Osteocyte (in vitro differentiated cells): ENCODE measurements around the gene CHST11. TPM values are rescaled to one million over a fixed set of nuclear protein-coding genes. Genes with fewer than 3 reads are reported as not detected.

Experiments used
- DNase-seq: peaks from one replicate; pipeline ENCODE4 v3.0.0; 2021; ENCODE audit warnings: mixed read lengths; ENCODE audit not compliant: unreplicated experiment; ENCODE audit errors: extremely low spot score
- H3K27ac Mint-ChIP-seq: one replicate; pipeline ENCODE4 v1.8.0; 2021; ENCODE audit warnings: mild to moderate bottlenecking, mixed read lengths; ENCODE audit not compliant: unreplicated experiment
- H3K27me3 Mint-ChIP-seq: one replicate; pipeline ENCODE4 v1.8.0; 2021; ENCODE audit warnings: mixed read lengths; ENCODE audit not compliant: unreplicated experiment
- H3K36me3 Mint-ChIP-seq: one replicate; pipeline ENCODE4 v1.8.0; 2021; ENCODE audit warnings: mixed read lengths; ENCODE audit not compliant: unreplicated experiment
- H3K4me1 Mint-ChIP-seq: one replicate; pipeline ENCODE4 v1.8.0; 2021; ENCODE audit warnings: mixed read lengths; ENCODE audit not compliant: unreplicated experiment
- H3K4me3 Mint-ChIP-seq: one replicate; pipeline ENCODE4 v1.8.0; 2021; ENCODE audit warnings: mild to moderate bottlenecking, moderate library complexity, mixed read lengths; ENCODE audit not compliant: unreplicated experiment
- H3K9me3 Mint-ChIP-seq: one replicate; pipeline ENCODE4 v1.8.0; 2021; ENCODE audit warnings: mixed read lengths; ENCODE audit not compliant: unreplicated experiment
- total RNA-seq: library from RNA; stranded (reverse); gene quantifications from 2 replicates; pipeline ENCODE4 v1.2.1, GENCODE V29; 2021
- TF ChIP-seq, protein P1 (sequence below): fragments of 200-600 bp; sonication (generic); IDR thresholded peaks from 2 replicates; pipeline ENCODE4 v1.5.0; 2021; ENCODE audit warnings: antibody characterized with exemption, mild to moderate bottlenecking, moderate library complexity

The CHST11 gene
- total RNA-seq, 1 donor from 2014 or later: 7.5 TPM

DNA sequence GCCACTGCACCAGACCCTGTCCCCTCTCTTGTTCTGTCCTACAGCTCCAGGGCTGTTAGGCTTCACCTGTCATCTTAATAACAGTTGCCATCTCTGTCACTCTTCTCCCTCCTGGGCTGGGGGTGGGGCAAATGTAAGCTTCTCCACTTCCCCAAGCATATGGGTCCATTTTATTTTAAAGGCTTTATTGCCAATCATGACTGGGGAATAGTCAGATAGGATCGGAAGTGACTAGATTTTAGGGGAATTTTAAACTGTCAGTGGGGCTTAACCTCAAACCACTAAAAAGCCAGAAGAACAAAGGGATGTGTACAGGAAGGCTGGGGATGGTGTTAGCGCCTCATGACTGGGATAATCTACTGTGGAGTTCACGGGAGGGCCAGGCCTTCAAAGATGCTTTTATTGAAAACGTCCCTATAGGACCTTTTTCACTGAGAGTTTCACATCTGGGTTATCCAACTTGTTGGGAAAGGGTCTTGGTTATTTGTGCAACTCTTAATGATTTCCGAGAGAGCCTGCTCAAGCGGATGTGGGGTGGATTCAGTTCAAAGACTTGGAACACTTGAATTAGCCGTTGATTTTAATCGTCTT is 41.6 kb downstream of the CHST11 start:
- H3K36me3 Mint-ChIP-seq: no peaks in the 10 kb centered on the region
- H3K27me3 Mint-ChIP-seq: no peaks in the 10 kb centered on the region
- no peaks in the 10 kb centered on the region for H3K9me3 Mint-ChIP-seq
- peaks cover 26% of the 10 kb centered on the region for H3K4me1 Mint-ChIP-seq
- no peak for DNase-seq
- no peak overlapping the region for H3K27ac Mint-ChIP-seq
- H3K4me3 Mint-ChIP-seq: no peak overlapping the region
- TF ChIP-seq, protein P1, sequence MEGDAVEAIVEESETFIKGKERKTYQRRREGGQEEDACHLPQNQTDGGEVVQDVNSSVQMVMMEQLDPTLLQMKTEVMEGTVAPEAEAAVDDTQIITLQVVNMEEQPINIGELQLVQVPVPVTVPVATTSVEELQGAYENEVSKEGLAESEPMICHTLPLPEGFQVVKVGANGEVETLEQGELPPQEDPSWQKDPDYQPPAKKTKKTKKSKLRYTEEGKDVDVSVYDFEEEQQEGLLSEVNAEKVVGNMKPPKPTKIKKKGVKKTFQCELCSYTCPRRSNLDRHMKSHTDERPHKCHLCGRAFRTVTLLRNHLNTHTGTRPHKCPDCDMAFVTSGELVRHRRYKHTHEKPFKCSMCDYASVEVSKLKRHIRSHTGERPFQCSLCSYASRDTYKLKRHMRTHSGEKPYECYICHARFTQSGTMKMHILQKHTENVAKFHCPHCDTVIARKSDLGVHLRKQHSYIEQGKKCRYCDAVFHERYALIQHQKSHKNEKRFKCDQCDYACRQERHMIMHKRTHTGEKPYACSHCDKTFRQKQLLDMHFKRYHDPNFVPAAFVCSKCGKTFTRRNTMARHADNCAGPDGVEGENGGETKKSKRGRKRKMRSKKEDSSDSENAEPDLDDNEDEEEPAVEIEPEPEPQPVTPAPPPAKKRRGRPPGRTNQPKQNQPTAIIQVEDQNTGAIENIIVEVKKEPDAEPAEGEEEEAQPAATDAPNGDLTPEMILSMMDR: no peak

DNA sequence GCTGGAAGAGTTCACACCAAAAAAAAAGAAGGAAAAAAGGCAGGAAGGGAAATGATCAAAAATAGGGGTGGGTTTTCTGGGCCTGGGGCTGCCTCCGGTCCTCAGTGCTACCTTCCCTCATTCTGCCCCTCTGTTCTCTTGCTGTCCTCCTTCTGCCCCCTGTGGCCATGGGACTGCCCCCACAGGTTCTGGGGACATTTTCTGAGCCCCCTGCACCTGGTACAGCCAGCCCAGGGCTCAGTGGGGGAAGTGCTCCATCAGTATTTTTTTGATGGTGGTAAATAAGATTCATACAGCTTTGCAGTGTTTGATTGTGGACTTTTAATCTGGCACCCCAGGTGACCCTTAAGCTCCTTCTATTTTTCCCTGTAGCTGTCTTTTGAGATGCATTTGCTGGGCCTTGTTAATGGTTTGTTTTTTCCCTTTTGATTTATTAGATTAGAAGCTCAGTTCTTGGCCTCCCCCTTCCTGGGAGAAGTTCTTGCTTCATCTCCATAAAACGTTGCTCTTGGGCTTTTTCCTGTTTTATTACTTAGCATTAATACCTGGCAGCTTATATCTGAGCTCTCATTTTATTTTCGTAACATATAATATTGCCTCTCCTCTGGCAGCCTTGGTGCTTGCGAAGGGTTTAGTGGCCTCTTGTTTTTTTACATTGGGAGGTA is 43.1 kb downstream of the CHST11 start:
- H3K4me1 Mint-ChIP-seq: peaks cover 17% of the 10 kb centered on the region
- TF ChIP-seq, protein P1: no peak

DNA sequence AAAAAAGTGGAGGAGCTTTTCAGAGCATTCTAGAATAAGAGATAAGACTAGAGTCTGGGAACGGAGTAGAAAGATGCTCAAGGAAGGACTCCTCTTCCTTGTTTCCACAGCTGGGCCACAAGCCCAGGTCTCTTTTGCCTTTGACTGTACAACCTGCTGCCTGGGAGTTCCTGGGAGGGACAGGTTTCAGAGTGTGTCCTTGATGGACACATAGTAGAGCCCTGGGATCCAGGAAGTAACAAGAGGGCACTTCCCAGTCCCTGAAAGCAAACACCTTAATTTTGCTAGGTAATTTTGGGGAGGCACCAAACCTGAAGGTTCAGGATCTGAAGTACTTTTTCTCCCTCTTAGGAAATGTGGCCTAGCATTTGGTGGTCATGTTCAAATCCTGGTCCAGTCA is 44.4 kb downstream of the CHST11 start:
- TF ChIP-seq, protein P1: no peak
- H3K4me3 Mint-ChIP-seq: no peak overlapping the region
- H3K4me1 Mint-ChIP-seq: peaks cover 11% of the 10 kb centered on the region
- DNase-seq: no peak
- no peak overlapping the region for H3K27ac Mint-ChIP-seq
- no peaks in the 10 kb centered on the region for H3K9me3 Mint-ChIP-seq
- H3K27me3 Mint-ChIP-seq: no peaks in the 10 kb centered on the region
- H3K36me3 Mint-ChIP-seq: no peaks in the 10 kb centered on the region

More for the DNA sequence above, 43.1 kb downstream of the CHST11 start:
- no peaks in the 10 kb centered on the region for H3K36me3 Mint-ChIP-seq
- H3K27ac Mint-ChIP-seq: no peak overlapping the region
- no peaks in the 10 kb centered on the region for H3K9me3 Mint-ChIP-seq
- H3K27me3 Mint-ChIP-seq: no peaks in the 10 kb centered on the region
- no peak for DNase-seq
- H3K4me3 Mint-ChIP-seq: no peak overlapping the region

DNA sequence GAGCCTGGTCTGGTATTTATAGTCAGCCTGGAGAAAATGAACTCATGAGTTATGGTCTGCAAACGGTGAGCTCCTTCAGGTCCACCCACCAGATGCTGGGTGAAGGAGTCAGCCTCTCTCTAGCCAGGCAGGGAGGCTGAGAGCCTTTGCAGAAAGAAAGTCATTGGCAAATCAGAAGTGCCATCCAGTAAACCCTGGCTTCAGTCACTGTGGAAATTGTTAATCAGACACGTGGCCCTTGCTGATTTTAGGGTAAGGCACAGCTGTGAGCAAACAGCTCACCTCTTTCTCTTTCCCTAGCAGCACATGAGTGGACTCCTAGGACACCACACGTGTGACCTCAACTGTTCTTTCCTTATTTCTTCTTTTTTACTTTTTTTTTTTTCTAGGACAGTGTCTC is 44.9 kb downstream of the CHST11 start:
- Mint-ChIP-seq H3K9me3 (no peaks in the 10 kb centered on the region), H3K36me3 (no peaks in the 10 kb centered on the region), H3K4me3 (no peak overlapping the region), H3K27ac (no peak overlapping the region), H3K4me1 (peaks cover 5% of the 10 kb centered on the region), H3K27me3 (no peaks in the 10 kb centered on the region)
- DNase-seq: no peak
- TF ChIP-seq, protein P1: no peak

DNA sequence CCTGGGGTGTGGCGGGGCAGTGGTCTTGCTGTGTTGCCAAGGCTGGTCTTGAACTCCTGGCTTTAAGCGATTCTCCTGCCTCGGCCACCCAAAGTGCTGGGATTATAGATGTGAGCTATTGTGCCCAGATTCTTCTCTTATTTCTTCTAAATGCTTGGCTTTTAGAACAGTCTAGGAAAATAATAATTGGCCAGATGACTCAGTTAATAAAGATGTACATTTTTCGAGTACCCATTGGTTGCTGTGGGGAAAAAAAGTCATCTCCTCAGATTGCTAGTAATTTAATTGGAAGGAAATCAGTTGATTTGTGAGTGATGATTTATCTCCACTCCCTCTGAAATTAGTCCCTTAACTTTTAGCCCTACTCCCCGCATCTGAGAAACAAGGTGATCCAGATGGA is 45.5 kb downstream of the CHST11 start:
- peaks cover 5% of the 10 kb centered on the region for H3K4me1 Mint-ChIP-seq
- TF ChIP-seq, protein P1: no peak
- no peaks in the 10 kb centered on the region for H3K27me3 Mint-ChIP-seq

More for the DNA sequence above, 45.5 kb downstream of the CHST11 start:
- no peaks in the 10 kb centered on the region for H3K9me3 Mint-ChIP-seq
- no peak overlapping the region for H3K4me3 Mint-ChIP-seq
- H3K27ac Mint-ChIP-seq: no peak overlapping the region
- no peaks in the 10 kb centered on the region for H3K36me3 Mint-ChIP-seq
- DNase-seq: no peak
